Stomach (tissue), 9 donors: ENCODE measurements around the gene MYBBP1A. TPM values are rescaled to one million over a fixed set of nuclear protein-coding genes. Genes with fewer than 3 reads are reported as not detected.

Experiments used
- DNase-seq, 2 donors: peaks; one replicate each; pipeline versions ENCODE4 v3.0.0 to v3.0.0-alpha.2; 2013 to 2019
- H3K27ac ChIP-seq, 5 donors: fragments of 200-600 bp in 4 of 5; sonication (generic) in 4 of 5; one replicate each; pipeline ENCODE4 v1.5.1; 2013 to 2019; ENCODE audit warnings: mild to moderate bottlenecking in 1 of 5, moderate library complexity in 1 of 5
- H3K27me3 ChIP-seq, 3 donors: fragments of 200-600 bp; sonication (generic); one replicate each; pipeline ENCODE4 v1.5.1; 2017 to 2019; ENCODE audit warnings: mixed run types in 1 of 3
- H3K36me3 ChIP-seq, 4 donors: fragments of 200-600 bp; sonication (generic); 1 replicate in 3 of 4; 2 replicates in 1 of 4; pipeline ENCODE4 v1.5.1; 2016 to 2019
- H3K4me1 ChIP-seq, 4 donors: fragments of 200-600 bp; sonication (generic); one replicate each; pipeline ENCODE4 v1.5.1; 2016 to 2019
- H3K4me3 ChIP-seq, 4 donors: fragments of 200-600 bp; sonication (generic) in 3 of 4; one replicate each; pipeline ENCODE4 v1.5.1; 2016 to 2019; ENCODE audit warnings: mild to moderate bottlenecking in 1 of 4
- H3K9me3 ChIP-seq, 4 donors: fragments of 200-600 bp; sonication (generic); one replicate each; pipeline ENCODE4 v1.5.1; 2016 to 2019
- EP300 ChIP-seq: sonication (generic); formaldehyde crosslinking; IDR thresholded peaks from one replicate; pipeline ENCODE4 v1.6.1; 2017; ENCODE audit warnings: antibody characterized with exemption
- POLR2A ChIP-seq, 4 donors: fragments of 450-650 bp; IDR thresholded peaks; one replicate each; pipeline ENCODE4 v1.6.1; 2016; ENCODE audit warnings: antibody characterized with exemption in 4 of 4, control low read depth in 2 of 4, mild to moderate bottlenecking in 1 of 4, moderate library complexity in 1 of 4
- POLR2AphosphoS5 ChIP-seq, 3 donors: sonication (generic); formaldehyde crosslinking; IDR thresholded peaks; one replicate each; pipeline ENCODE4 v1.6.1; 2016; ENCODE audit warnings: antibody characterized with exemption in 3 of 3
- WGBS, 5 donors: extraction: QIAGEN DNeasy Blood & Tissue Kit in 3 of 5; methylation state at CpG; one replicate each; pipeline versions ENCODE4 v1.1.5 to v1.1.7; 2013 to 2018; 5-methylcytosine and 5-hydroxymethylcytosine counted together
- intact Hi-C: fragments of 100-400 bp; cut with DNase I; formaldehyde crosslinking; loops from one replicate; pipeline ENCODE4 v1.15.1; 2023; ENCODE audit warnings: low total_unique reads
- polyA plus RNA-seq, 3 donors: library from polyadenylated mRNA; stranded (reverse); fragments of 200-250 nt; gene quantifications; one replicate each; pipeline ENCODE4 v1.2.3, GENCODE V29; 2013
- total RNA-seq, 5 donors: library from RNA; depleted of rRNA; stranded (reverse); fragments of >200 nt; gene quantifications; one replicate each; pipeline versions ENCODE4 v1.1.0 to v1.2.3, GENCODE V29; 2014 to 2016
- TF ChIP-seq, protein P1 (sequence below), 7 experiments: fragments of 450-650 bp in 4 of 7; fragments of 200-600 bp in 3 of 7; sonication (generic) in 3 of 7; IDR thresholded peaks; one replicate each; pipeline ENCODE4 v1.5.1; 2016 to 2019; ENCODE audit warnings: antibody characterized with exemption in 7 of 7, control low read depth in 2 of 7, mild to moderate bottlenecking in 1 of 7
- donor health status: healthy with polysubstance abuse.
- donor health status: Bipolar disorder and iron deficiency.
- donor health status: healthy.

The MYBBP1A gene
- total and polyA plus RNA-seq, 8 donors, result 14.1 to 237 (median 44.5) TPM

DNA sequence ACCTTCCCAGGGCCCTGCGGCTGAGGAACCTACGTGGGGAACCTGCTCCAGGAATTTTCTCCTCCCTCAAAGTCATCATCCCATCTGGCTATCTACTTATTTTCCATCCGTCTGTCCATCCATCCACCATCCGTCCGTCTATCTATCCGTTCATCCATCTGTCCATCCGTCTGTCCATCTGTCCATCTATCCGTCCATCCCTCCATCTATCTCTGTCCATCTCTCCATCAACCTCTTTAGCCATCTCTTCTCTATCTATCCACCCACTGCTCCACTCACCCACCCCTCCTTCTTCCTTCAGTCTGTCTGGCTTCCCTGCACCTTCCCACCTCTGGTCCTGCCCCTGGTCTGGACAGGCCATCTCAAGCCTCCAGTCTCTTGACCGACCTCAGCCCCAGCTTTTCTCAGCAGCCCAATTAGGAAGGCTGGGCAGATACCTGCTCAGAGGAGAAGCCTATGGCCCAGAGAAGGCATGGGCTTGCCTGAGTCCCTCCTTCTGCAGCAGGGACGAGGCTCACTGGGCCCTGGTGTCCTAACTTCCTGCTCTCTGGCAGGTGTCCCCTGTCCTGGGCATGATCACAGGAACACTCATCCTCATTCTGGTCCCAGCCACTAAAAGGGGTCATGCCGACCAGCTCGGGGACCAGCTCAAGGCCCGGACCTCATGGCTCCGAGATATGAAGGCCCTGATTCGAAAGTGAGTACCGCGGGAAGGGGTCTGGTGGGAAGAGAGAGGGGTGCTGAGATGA is 23.0 kb downstream of the MYBBP1A start:
- DNase-seq, result no peak
- Histone ChIP-seq H3K9me3 (no peaks in the 10 kb centered on the region), H3K4me3 (no peak overlapping the region), H3K4me1 (peaks cover 25 to 57% (median 42%) of the 10 kb centered on the region in 4 donors), H3K27me3 (peaks cover 0 to 9% (median 0%) of the 10 kb centered on the region in 3 donors), H3K27ac (peak overlapping the region; percentile 13 to 64 (median 40)), H3K36me3 (peaks cover 0 to 30% (median 10%) of the 10 kb centered on the region in 4 donors)
- intact Hi-C loops, result no loop called here
- no peak for TF ChIP-seq POLR2AphosphoS5 (IDR thresholded peaks at IDR 0.05)
- TF ChIP-seq, protein P1, sequence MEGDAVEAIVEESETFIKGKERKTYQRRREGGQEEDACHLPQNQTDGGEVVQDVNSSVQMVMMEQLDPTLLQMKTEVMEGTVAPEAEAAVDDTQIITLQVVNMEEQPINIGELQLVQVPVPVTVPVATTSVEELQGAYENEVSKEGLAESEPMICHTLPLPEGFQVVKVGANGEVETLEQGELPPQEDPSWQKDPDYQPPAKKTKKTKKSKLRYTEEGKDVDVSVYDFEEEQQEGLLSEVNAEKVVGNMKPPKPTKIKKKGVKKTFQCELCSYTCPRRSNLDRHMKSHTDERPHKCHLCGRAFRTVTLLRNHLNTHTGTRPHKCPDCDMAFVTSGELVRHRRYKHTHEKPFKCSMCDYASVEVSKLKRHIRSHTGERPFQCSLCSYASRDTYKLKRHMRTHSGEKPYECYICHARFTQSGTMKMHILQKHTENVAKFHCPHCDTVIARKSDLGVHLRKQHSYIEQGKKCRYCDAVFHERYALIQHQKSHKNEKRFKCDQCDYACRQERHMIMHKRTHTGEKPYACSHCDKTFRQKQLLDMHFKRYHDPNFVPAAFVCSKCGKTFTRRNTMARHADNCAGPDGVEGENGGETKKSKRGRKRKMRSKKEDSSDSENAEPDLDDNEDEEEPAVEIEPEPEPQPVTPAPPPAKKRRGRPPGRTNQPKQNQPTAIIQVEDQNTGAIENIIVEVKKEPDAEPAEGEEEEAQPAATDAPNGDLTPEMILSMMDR (IDR thresholded peaks at IDR 0.05), result no peak
- TF ChIP-seq EP300, result no peak
- no peak for TF ChIP-seq POLR2A (IDR thresholded peaks at IDR 0.05)
- 88 to 94% (median 92%) methylated on average over 17 of the region's 17 CpGs for WGBS, 5 donors

DNA sequence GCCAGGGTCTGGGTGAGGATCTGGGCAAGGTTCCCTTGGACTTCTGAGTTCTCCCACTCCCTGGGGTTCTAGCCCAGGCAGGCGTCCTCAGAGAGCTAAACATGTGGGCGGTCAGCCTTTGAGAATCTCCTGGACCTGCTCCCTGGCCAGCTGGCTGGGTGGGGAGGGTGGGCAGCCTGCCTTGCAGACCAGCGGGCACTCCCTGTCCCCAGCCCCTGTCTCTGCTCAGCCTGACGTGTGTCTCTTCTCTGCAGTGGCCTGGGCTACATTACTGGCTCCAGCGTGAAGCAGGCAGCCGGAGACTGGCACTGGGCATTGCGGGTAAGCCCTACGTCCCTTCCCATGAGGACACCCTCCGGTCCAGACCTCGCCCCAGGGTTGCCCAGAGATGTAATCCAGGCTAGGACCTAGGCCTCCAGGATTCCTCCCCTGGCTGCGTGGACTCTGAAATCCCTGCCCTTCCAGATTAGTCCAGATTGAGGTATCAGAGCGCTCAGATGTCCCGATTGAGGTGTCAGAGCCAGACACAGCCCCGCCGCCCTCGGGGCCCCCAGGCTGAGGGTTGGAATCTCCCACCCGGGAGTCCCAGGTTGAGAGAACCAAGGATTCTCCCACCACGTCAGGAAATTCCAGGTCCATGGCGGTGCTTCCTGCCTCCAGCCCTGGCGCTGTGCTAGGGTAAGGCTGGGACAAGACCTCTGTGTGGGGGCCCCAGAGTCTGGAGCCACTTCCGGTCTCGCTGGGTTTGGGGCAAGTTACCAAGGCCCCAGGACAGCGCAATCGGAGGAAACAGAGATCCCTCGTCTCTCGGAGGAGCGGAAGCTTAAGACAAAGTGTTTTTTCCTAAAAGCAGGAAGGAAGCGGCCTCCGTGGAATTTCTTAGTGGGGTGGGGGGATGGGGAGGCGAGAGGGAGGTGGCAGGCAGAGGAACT is 24.1 kb downstream of the MYBBP1A start:
- WGBS, 5 donors, result 62 to 81% (median 76%) methylated on average over 19 to 30 of the region's 30 CpGs
- peak overlapping the region; percentile 10 to 64 (median 60) for H3K27ac ChIP-seq

DNA sequence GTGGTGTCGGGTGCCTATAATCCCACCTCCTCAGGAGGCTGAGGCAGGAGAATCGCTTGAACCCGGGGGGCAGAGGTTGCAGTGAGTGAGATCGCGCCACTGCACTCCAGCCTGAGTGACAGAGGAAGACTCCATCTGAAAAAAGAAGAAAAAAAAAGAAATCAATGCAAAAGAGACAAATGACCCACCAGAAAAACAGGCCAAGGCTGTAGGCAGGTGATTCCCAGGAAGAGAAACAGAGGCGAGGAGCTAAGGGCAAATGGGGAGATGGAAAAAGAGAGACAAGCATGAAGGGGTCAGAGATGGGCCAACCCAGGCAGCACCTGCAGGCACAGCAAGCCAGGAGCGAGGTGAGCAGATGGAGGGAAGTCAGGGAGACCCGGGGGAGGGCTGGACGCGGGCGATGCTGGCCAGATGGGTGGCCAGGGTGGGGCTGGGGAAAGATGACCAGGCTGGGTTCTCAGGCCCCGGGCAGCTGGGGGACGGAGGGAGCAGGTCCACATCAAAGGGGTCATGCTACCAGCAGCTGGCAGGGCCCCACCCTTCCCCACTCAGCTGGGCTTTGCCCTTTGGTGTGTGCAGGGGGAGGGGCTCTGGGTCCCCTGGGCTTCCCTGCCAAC is 25.5 kb downstream of the MYBBP1A start:
- WGBS, 5 donors, result 81 to 90% (median 85%) methylated on average over 11 to 13 of the region's 13 CpGs
- DNase-seq, result no peak
- TF ChIP-seq, protein P1 (IDR thresholded peaks at IDR 0.05), result no peak
- no peak for TF ChIP-seq POLR2A (IDR thresholded peaks at IDR 0.05)
- no peak for TF ChIP-seq EP300
- TF ChIP-seq POLR2AphosphoS5 (IDR thresholded peaks at IDR 0.05), result no peak
- intact Hi-C loops, result no loop called here
- Histone ChIP-seq H3K4me1 (peaks cover 14 to 32% (median 17%) of the 10 kb centered on the region in 4 donors), H3K27ac (peak overlapping the region in 4 of 5 donors; percentile 40 to 64 (median 54)), H3K36me3 (peaks cover 0 to 36% (median 15%) of the 10 kb centered on the region in 4 donors), H3K9me3 (no peaks in the 10 kb centered on the region), H3K27me3 (no peaks in the 10 kb centered on the region), H3K4me3 (no peak overlapping the region)

More for the DNA sequence above, 24.1 kb downstream of the MYBBP1A start:
- TF ChIP-seq POLR2AphosphoS5 (IDR thresholded peaks at IDR 0.05) (no peak), POLR2A (IDR thresholded peaks at IDR 0.05) (no peak), EP300 (no peak)
- TF ChIP-seq, protein P1 (IDR thresholded peaks at IDR 0.05), result no peak
- DNase-seq, result no peak
- Histone ChIP-seq H3K36me3 (peaks cover 0 to 24% (median 12%) of the 10 kb centered on the region in 4 donors), H3K4me3 (no peak overlapping the region), H3K27me3 (peaks cover 0 to 7% (median 0%) of the 10 kb centered on the region in 3 donors), H3K9me3 (no peaks in the 10 kb centered on the region), H3K4me1 (peaks cover 14 to 46% (median 31%) of the 10 kb centered on the region in 4 donors)
- intact Hi-C loops, result no loop called here
